ENCODE data around the gene SART1. TPM values are rescaled to one million over a fixed set of nuclear protein-coding genes. Genes with fewer than 3 reads are reported as not detected.

The SART1 gene
- polyA plus RNA-seq (ENCODE audit: insufficient read depth in 1 of 5, insufficient read length in 5 of 5, low replicate concordance in 1 of 5): 10 to 100 TPM; 34.7 to 51.6 (median 40.9) TPM
- long read RNA-seq, donor 1, transcript SART1-201 (20 exons, 3,293 nt): major isoform, 16 of 19 reads
- long read RNA-seq, donor 1, partial matches to known transcripts: 0 of 19 reads
- long read RNA-seq, donor 1, other reads (novel, unspliced or antisense): 0 of 19 reads
- long read RNA-seq, donor 2, partial matches to known transcripts: 0 of 4 reads
- long read RNA-seq, donor 2, other reads (novel, unspliced or antisense): 0 of 4 reads
- long read RNA-seq, donor 3, transcript SART1-201 (20 exons, 3,293 nt): major isoform, 5 of 10 reads
- long read RNA-seq, donor 3, partial matches to known transcripts: 0 of 10 reads
- long read RNA-seq, donor 3, other reads (novel, unspliced or antisense): 0 of 10 reads
- long read RNA-seq, donor 4, partial matches to known transcripts: 0 of 4 reads
- long read RNA-seq, donor 4, other reads (novel, unspliced or antisense): 0 of 4 reads
- long read RNA-seq, donor 5, transcript SART1-201 (20 exons, 3,293 nt): major isoform, 10 of 12 reads
- long read RNA-seq, donor 5, partial matches to known transcripts: 0 of 12 reads
- long read RNA-seq, donor 5, other reads (novel, unspliced or antisense): 0 of 12 reads
- long read RNA-seq, donor 6, transcript SART1-201 (20 exons, 3,293 nt): major isoform, 7 of 20 reads
- long read RNA-seq, donor 6, partial matches to known transcripts: 6 of 20 reads
- long read RNA-seq, donor 6, other reads (novel, unspliced or antisense): 6 of 20 reads
- long read RNA-seq, donor 7, transcript SART1-201 (20 exons, 3,293 nt): major isoform, 10 of 10 reads
- long read RNA-seq, donor 7, partial matches to known transcripts: 0 of 10 reads
- long read RNA-seq, donor 7, other reads (novel, unspliced or antisense): 0 of 10 reads
- long read RNA-seq, donor 8, partial matches to known transcripts: 0 of 1 reads
- long read RNA-seq, donor 8, other reads (novel, unspliced or antisense): 0 of 1 reads

- DNase-seq: peak; percentile 96 to 97
Observed at GRCh38 chr11:65961267-65962140, at the start of gene SART1. Gene SART1, plus strand, starts transcription at chr11:65961734. Its CDS starts 47 bp downstream, at chr11:65961781.

GRCh38 chr11:65912845-65913244 is 48.7 kb upstream of the SART1 start:
- DNase-seq: no peak

GRCh38 chr11:65915101-65915820 is 46.3 kb upstream of the SART1 start:
- DNase-seq: no peak

GRCh38 chr11:65915821-65916251 is 45.7 kb upstream of the SART1 start:
- DNase-seq: no peak

GRCh38 chr11:65916391-65916790 is 45.1 kb upstream of the SART1 start:
- DNase-seq: no peak

GRCh38 chr11:65917077-65917433 is 44.5 kb upstream of the SART1 start:
- no peak for DNase-seq

- DNase-seq: no peak
Observed at GRCh38 chr11:65917434-65918210, 43.9 kb upstream of the SART1 start.

- peak; percentile 18 to 32 for DNase-seq
Observed at GRCh38 chr11:65918211-65919140, 43.1 kb upstream of the SART1 start, which contains the start of gene C11orf68. Gene C11orf68, minus strand, starts transcription at chr11:65919062. Its CDS starts 31 bp downstream, at chr11:65919031.

- DNase-seq: peak; percentile 97 to 98
Observed at GRCh38 chr11:65919141-65919572, 42.4 kb upstream of the SART1 start, which contains the start of gene DRAP1. Gene DRAP1, plus strand, starts transcription at chr11:65919426. Its CDS starts 76 bp downstream, at chr11:65919502.

- no peak for DNase-seq
Observed at GRCh38 chr11:65919573-65920371, 41.8 kb upstream of the SART1 start.

GRCh38 chr11:65920372-65920802 is 41.1 kb upstream of the SART1 start:
- no peak for DNase-seq

GRCh38 chr11:65921033-65921555 is 40.4 kb upstream of the SART1 start:
- no peak for DNase-seq

GRCh38 chr11:65921876-65922275 is 39.7 kb upstream of the SART1 start:
- DNase-seq: no peak

- DNase-seq: no peak
Observed at GRCh38 chr11:65922565-65922964, 39.0 kb upstream of the SART1 start.

- DNase-seq: no peak
Observed at GRCh38 chr11:65925397-65925796, 36.1 kb upstream of the SART1 start.

- DNase-seq: no peak
Observed at GRCh38 chr11:65927904-65928397, 33.6 kb upstream of the SART1 start.

- DNase-seq: no peak
Observed at GRCh38 chr11:65928667-65929066, 32.9 kb upstream of the SART1 start.
